Subcutaneous adipose tissue (tissue), 4 donors: Measurements from ENCODE around the gene RGS9. TPM values are rescaled to one million over a fixed set of nuclear protein-coding genes. Genes with fewer than 3 reads are reported as not detected.

ENCODE experiments used
- CTCF ChIP-seq: fragments of 450-650 bp; IDR thresholded peaks from one replicate; pipeline ENCODE4 v1.5.1; 2016; ENCODE audit warnings: low read depth, mild to moderate bottlenecking, control low read depth, antibody characterized with exemption, moderate library complexity
- total RNA-seq, 4 donors: library from RNA; depleted of rRNA; stranded (reverse); fragments of >200 nt; gene quantifications; one replicate each; pipeline ENCODE4 v1.1.0, GENCODE V29; 2016

The RGS9 gene
- total RNA-seq, 4 donors from 2014 or later = 1.5 to 7.5 (median 3.3) TPM

GRCh38 chr17:65163990-65164495, 26.9 kb downstream of the RGS9 start:
- TF ChIP-seq CTCF = no peak

- TF ChIP-seq CTCF = no peak
Measured at GRCh38 chr17:65166787-65167186, 29.6 kb downstream of the RGS9 start.

GRCh38 chr17:65167566-65167965, 30.4 kb downstream of the RGS9 start:
- no peak for TF ChIP-seq CTCF

GRCh38 chr17:65169691-65170090, 32.5 kb downstream of the RGS9 start:
- no peak for TF ChIP-seq CTCF

DNA sequence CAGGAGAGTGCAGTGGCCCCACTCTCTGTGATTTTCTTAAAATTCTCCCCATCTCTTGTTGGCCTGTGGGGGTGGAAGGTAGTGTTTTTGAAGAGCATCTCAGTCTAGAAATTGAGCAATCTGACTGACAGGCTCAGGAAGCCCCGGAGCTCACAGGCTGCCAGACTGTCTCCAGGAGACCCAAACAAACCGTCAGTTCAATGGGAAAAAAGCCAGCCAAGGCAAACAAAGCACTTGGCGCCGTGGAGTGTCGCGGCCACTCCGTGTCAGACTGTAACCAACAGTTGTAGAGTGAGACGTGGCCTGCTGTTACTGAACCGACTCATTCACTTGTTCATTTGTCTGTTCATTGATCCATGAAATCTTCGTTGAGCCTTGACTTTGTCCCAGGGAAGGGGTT, 33.7 kb downstream of the RGS9 start:
- TF ChIP-seq CTCF = no peak

DNA sequence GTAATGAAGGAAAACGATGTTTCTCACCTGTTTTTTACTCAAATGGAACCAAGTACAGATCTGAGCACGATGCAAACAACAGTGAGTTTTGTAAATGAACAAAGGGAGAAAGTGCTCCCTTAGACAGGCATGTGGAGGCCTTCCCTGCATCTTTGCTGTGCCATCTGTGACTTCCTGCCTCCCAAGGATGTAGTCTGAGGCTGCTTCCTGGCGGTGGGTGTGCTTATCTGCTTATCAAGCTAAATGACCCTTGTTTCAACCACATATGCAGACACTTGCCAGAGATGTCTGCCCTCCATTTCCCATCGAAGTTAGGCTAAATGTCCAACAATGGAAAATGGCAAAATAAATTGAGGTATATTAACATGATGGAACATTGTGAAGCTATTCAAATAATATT, 34.6 kb downstream of the RGS9 start:
- TF ChIP-seq CTCF = no peak

GRCh38 chr17:65172496-65173136, 35.4 kb downstream of the RGS9 start:
- TF ChIP-seq CTCF = no peak
